Adrenal gland (tissue), 5 donors: Measurements from ENCODE around the gene APOL6.

Experiments used
- POLR2A ChIP-seq, 2 donors: fragments of 450-650 bp; IDR thresholded peaks; one replicate each; pipeline ENCODE4 v1.6.1; 2017; ENCODE audit warnings: antibody characterized with exemption in 2 of 2, mild to moderate bottlenecking in 2 of 2, moderate library complexity in 1 of 2
- TF ChIP-seq, protein P1 (sequence below), 6 experiments: fragments of 450-650 bp in 4 of 6; fragments of 200-600 bp in 2 of 6; sonication (generic) in 1 of 6; IDR thresholded peaks; 1 replicate in 5 of 6; 2 replicates in 1 of 6; pipeline versions ENCODE4 v1.5.1 to v1.8.0; 2016 to 2021; ENCODE audit warnings: antibody characterized with exemption in 6 of 6, mild to moderate bottlenecking in 2 of 6, moderate library complexity in 1 of 6
- donor health status: DM: no; HTN: no; CAD: no.

DNA sequence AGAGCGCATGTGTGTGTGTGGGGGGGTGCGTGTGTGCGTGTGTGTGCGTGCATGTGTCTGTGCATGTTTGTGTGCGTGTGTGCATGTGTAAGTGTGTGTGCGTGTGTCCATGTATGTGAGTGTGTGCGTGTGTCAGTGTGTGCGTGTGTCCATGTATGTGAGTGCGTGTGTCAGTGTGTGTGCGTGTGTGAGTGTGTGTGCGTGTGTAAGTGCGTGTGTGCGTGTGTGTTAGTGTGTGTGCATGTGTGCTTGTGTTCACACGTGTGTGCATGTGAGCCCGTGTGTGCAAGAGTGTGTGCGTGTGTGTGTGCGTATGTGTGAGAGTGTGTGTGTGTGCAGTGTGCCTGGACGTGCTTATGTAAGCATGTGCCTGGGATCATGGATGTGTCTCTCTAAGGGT lies 14.7 kb upstream of the APOL6 start:
- TF ChIP-seq, protein P1, sequence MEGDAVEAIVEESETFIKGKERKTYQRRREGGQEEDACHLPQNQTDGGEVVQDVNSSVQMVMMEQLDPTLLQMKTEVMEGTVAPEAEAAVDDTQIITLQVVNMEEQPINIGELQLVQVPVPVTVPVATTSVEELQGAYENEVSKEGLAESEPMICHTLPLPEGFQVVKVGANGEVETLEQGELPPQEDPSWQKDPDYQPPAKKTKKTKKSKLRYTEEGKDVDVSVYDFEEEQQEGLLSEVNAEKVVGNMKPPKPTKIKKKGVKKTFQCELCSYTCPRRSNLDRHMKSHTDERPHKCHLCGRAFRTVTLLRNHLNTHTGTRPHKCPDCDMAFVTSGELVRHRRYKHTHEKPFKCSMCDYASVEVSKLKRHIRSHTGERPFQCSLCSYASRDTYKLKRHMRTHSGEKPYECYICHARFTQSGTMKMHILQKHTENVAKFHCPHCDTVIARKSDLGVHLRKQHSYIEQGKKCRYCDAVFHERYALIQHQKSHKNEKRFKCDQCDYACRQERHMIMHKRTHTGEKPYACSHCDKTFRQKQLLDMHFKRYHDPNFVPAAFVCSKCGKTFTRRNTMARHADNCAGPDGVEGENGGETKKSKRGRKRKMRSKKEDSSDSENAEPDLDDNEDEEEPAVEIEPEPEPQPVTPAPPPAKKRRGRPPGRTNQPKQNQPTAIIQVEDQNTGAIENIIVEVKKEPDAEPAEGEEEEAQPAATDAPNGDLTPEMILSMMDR (IDR thresholded peaks at IDR 0.05), result no peak
- no peak for TF ChIP-seq POLR2A (IDR thresholded peaks at IDR 0.05)
